HG03064 (cell line): ENCODE results near the gene KIFAP3.

Experiments
- ATAC-seq: cut with Tn5 transposase; IDR thresholded peaks from one replicate; pipeline ENCODE4 v1.9.1; 2021; ENCODE audit warnings: low read depth; ENCODE audit not compliant: unreplicated experiment

The KIFAP3 gene

DNA sequence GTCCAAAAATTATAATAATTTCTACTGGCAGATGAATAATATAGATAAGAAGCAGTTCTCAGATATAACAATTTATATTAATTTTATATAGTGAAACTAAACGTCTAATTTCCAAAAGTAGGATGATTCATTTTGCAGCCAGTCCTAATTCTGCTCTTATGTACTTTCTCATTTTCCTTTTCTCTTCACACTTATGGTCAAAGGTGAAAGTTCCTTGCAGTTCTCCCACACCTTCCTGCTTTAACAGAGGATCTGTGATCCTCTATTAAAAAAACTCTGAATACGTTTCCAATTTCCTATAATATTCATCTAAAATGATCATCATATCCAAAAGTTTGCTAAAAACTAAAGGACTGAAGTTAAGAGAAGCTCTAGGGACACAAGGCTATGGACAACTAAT is 78.5 kb downstream of the KIFAP3 start:
- ATAC-seq, result no peak

DNA sequence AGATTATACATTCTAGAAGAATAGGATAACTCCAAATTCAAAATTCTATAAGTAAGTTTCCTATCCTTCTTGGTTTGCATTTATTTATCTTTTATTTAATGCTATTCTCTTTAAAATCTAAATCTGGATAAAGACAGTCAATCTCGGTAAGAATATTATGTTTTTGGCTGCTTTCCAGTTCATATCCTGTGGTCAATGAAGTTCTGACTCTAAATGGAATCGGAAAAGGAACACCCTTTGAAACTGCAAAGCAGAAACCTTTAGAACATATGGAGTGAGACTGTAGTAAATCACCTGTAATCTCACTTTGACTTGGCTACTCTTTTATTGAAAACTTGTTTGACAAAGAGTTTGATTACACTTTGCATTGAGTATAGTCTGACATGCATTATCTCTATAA is 85.2 kb downstream of the KIFAP3 start:
- ATAC-seq, result no peak

DNA sequence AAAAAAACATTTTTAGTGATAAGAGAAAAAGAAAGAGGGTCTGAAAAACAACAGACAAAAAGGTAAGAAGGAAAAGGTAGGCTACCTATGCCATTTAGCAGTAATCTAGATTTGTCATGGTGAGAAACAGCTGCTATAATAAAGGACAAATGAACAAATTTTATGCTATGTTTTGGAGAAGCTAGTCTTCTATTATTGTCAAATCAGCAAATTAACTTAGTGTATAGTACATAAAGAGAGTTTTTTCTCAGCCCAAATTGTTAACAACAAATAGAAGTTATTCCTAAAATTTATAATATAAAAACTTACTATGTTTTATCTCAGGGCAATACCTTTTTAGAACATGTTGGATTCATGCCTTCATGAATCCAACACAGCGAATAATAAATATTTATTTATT is 88.7 kb downstream of the KIFAP3 start:
- ATAC-seq, result no peak

DNA sequence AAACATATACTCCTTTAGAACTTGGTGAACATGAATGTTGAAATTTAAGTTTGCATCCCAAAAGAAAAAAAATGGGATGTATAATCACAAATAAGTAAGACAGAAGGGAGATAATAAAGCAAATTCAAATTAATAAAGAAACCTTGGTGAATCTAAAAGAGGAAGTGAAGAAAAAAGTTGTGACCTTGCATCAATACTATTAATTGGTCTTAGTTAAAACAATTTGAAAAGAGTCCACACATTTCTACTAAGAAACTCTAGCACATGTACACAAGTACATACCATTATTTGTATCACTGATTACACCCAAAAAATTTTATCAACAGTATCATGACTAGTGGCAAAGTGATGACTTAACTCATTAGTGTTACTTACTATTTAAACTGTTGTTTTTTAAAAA is 100.4 kb downstream of the KIFAP3 start:
- no peak for ATAC-seq

DNA sequence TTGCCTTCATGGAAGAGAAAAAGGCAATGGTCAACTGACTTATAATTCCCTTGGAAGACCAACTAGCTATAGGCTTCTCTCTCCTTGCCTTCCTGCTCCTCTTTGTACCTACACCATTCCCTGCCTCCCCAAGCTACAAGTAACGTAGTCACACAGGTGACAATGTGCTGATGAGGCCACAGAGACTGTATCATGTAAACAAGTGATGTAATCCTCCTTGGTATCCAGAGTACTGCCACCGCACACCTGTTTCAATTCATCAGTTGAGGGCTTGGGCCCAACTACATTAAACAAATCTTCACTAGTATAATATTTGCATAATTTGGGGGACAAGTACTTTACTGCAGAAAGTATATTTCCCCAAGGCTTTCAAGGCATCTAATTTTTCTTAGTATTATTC is 104.4 kb downstream of the KIFAP3 start:
- no peak for ATAC-seq

DNA sequence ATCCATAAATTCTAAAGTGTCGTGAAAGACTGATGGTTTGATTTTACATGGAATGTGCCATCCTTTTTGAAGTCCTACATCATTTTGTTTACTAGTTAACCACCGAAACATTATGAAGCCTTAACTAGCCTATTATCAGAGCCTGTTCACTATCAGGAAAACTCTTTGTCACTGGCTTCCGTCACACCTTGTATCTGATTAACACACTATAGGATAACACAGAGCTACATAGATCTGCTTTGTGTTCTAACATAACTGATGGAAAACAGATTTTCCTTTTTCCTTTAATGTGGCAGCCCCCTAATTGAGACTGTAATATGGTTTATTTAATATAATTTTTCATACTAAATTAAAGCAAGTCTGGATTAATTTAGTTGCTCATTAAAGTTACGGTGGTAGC is 106.3 kb downstream of the KIFAP3 start:
- ATAC-seq, result no peak

DNA sequence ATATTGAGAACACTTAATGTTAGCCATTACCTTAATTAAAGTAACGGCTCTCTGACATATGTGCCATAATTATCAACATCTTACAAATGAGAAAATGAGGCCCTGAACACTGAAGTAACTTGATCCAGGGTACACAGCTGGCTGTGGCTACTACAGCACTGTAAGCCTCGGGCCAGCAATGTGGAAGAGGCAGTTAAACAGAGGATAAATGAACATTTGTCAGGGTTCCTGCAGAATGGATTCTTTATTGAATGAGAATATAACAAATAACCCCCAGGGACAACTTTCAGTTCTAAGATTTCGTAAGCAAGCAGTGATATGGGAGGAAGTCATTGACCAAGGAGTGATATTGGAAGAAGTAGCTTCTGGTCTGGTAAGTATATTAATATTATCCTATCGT is 110.3 kb downstream of the KIFAP3 start:
- ATAC-seq, result no peak

DNA sequence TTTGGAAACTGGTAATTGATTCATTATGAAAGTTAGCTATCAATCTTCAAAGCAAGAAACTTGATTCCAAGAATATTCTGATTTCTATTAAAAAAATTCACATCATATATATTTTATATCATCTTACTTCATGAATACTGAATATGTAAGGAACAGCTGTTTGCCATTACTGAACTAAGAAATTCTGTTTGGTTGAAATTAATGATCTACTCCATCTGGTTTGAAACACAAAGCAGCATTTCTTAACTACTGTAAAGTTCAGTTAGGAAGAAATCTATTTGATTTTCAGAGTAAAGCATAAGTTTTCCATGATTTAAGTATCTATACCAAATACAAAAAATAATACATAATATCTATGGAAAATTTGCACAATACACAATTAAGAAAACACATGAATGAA is 114.8 kb downstream of the KIFAP3 start:
- ATAC-seq, result no peak

DNA sequence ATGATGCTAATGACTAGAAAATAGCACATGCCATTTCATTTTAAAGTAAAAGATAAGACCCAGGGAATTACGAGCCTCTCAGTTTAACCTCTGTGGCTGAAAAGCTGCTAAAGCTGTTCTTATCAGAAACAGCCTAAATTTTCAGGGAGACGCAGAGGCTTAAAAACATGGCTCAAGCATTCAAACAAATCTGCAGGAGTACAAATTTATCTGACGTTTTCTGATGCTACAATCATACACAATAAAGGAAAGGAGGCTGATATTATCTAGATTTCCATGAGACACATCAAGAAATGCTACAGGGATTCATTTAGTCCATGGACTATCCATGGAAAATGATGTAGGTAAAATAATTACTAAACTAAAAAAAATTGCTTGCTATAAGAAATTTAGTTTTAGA is 115.5 kb downstream of the KIFAP3 start:
- ATAC-seq, result no peak

DNA sequence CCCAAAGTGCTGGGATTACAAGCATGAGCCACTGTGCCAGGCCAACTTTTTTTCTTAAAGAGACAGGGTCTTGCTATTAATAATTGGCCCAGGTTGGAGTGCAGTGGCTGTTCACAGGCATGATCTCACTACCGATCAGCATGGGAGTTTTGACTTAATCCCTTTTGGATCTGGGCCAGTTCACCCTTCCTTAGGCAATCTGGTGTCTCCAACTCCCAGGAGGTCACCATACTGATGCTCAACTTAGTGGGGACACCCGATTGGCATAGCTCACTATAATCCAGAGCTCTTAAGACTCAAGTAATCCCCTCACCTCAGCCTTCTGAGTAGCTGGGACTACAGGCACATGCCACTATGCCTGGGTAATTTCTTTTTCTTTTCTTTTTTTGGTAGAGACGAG is 116.6 kb downstream of the KIFAP3 start:
- ATAC-seq, result no peak

DNA sequence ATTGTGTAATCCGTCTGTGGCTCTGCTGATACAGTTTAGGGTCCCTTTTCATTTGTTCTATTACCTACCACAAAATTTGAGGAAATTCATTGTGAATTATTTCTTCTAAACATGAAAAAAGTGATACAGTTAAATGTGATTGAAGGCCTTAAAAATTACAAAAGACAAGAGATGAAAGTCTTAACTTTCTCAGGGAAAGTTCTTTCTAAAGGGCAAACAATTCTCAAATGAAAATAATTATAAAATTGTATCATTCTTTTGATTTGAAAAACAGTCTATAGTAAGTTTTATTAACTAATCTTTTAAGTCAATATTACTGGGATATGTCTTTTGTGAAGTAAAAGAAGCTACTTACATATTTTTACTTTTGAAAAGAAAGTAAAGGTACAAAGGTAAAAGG is 123.4 kb downstream of the KIFAP3 start:
- no peak for ATAC-seq

DNA sequence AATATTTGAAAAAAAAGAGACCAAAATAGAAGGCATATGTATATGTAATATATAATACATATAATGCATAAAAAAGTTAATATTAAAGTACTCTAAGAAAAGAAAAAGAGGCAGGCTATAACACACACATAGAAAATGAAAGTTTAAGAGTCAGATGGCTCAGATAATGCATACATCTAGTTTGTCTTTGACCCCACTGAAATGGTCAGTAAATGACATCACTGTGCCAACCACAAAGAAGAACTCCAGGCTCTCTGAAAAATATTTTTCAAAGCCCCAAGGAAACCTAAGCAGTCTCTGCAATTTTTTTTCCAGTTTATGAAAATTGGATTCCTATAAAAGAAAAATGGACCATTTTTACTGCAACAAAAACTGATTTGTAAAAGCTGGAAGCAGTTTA is 125.4 kb downstream of the KIFAP3 start:
- ATAC-seq, result no peak

DNA sequence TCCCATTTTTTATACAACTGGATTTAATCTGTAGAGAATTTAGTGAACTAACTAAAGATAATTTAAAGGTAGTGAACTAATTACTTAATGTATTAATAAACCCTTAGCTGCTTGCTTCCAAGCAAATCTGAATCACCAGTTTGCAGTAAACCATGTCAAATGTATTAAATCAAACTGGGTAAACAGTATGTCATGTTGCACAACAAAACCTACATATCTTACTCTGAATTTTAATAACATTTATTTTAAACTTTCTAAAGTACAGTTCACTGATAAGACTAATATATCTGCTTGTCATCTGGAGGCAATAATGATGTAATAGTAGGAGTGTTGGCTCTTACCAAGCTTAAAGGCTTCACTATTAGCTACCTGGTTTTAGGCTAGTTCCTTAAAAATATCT is 128.3 kb downstream of the KIFAP3 start:
- ATAC-seq, result no peak

DNA sequence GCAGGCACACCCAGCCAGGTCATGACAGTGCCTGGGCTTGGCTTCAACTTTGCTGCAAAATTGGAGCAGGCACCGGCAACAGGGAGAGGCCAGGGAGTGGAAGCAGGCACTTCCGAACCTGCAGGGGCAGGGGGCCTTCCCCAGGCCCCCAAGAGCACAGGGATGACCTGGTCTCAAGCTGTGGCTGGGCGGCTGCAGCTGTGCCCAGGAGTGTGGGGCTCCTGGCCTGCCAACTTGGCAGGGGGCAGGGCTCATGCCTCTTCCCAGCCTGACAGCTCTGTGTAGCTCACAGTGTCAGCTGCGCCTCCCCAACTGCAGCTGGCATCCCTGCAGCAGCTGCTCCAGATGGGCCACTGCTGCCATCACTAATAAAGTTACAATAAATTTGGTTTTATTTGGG is 129.3 kb downstream of the KIFAP3 start:
- ATAC-seq, result no peak

DNA sequence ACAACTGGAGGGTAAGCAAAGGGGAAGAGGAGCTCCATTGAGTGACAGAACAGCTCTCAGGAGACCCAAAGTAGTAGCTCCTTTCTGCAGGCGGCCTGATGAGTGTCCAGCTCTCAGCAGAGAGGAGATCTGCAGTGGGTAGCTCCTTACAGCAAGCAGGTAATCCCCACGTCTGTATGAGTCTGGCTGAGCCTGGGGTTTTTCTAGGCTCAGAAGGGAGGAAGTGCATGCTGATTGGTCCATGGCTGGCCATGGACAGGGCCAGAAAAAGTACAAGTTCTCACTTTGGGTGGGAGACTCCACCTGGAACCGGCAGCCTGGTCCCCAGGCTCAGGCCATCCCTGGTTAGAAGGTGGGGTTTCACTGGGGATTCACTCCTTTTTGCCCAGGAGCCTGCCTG is 129.9 kb downstream of the KIFAP3 start:
- no peak for ATAC-seq

DNA sequence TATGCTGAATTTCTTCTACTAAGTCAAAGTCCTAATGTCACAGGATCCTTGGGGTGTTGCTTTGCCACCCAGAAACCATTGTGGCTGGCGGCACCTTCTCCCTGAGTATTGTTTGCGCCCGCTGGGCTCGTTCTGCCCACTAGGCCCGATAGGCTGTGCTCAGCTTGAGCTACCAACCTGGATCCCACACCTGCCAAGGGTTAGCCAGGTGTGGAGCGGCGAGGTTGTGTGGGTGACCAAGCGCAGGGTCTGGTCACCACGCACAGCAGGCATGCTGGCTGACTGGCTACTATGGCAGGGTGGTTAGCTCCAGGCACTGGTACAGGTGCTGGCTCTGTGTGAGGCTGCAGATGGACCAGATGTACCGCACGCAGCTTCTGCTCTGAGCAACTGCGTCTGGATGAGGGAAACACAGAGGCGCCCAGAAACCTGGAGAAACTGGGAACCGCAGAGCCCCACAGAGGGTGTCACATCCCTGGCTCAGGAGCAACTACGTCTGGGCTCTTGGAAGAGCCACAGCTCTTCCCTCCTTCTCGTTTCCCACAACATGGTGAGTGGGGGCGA is 130.4 kb downstream of the KIFAP3 start:
- no peak for ATAC-seq

DNA sequence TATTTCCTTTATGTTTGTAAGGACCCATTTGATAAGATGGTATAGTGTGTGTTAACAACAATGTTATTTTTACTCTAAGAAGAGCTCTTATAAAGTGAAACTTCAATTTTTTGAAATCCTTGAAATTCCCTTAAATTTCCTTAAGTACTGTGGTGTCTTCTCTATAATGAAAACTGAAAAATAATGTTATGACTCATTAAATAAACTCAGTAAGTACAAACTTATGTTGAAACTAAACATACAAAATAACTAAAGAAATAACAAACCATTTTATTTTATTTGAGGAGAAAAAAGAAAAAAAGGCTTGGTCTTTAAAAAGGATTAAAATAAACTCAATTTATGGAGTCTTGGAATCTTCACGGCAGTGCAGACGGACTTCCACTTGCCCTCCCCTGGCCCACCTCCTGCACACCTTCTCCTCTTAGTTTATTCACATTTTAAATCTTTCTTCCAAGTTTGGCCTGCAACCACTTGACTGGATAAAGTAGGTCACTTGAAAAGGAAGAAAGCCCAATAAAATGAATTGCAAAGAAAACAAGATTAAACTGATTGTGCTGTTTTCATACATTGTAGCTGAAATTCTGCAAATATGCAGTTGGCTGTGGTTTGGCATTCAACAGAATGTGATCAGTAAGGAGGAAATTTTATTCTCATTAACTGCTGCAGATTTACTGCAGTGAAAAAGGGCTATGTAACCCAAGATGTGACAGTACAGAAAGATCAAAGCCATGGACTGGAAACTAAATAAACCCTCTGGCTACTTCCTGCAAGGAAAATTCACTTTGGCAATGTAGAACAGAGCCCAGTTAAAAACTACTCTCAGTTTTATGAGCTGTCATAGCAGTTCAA is 132.3 kb downstream of the KIFAP3 start:
- no peak for ATAC-seq

DNA sequence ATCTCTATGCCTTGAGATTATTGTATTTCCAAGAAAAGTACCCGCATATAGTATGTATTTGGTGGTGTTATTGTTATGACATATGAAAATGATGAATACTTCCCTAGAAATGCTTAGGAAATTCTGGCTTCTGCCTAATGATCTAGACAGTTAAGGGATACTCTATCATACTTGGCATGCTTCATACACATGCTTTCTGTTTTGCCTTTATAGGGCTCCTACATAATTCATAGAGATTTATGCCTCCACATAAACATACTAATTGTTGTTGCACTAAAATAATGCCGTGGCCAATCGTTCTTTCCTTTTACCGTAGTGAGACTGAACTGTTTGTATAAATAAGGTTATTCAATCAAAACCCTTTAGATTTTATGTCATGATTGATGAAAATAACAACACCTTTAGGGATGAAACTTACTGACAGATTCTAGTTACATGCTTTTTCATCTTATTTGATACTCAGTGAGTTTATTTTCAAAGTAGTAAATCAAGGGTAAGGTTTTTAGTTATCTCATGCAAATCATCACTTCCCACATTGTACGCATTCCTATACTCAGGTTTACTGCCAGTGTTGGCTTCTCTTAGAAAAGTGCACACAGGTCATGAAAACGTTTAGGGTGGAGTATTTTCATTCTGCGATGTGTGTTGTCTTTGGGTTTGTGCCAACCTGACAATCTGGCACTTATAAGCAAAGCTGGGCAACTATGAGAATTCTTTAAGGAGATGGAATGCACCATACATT is 140.3 kb downstream of the KIFAP3 start:
- no peak for ATAC-seq

DNA sequence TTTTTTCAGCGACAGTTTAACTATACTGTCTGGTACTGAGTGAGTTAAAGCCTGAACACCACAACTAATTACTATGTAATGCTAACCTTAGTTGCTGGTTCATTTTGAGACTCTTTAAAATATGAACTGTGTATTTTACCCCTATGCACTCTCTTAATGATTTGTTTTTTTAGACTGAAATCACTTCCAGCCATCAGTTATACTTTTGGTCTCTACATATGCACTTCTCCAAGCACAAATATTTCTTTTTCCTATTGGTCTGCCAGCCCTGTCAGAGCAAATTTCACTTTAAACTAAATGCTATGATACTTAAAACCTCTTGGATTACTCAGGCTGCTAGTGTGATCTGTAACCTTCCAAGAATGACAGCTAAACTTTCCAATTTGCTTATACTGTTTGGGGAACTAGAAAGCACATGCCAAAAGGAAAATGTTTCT is 142.7 kb downstream of the KIFAP3 start:
- ATAC-seq, result no peak

DNA sequence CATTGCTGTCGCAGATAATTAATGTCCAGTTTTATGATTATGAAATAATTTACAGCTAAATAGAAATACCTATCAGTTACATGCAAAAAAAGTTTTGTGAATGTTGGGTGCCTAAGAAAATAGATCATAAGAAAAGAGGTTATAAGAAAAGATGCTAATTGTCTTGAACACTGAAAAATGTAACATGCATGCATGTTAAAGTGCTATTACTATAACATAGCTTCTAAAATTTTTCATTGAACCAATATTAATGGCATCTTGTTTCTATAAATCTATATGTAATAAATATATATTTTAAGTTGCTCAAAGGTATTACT is 145.3 kb downstream of the KIFAP3 start:
- no peak for ATAC-seq

DNA sequence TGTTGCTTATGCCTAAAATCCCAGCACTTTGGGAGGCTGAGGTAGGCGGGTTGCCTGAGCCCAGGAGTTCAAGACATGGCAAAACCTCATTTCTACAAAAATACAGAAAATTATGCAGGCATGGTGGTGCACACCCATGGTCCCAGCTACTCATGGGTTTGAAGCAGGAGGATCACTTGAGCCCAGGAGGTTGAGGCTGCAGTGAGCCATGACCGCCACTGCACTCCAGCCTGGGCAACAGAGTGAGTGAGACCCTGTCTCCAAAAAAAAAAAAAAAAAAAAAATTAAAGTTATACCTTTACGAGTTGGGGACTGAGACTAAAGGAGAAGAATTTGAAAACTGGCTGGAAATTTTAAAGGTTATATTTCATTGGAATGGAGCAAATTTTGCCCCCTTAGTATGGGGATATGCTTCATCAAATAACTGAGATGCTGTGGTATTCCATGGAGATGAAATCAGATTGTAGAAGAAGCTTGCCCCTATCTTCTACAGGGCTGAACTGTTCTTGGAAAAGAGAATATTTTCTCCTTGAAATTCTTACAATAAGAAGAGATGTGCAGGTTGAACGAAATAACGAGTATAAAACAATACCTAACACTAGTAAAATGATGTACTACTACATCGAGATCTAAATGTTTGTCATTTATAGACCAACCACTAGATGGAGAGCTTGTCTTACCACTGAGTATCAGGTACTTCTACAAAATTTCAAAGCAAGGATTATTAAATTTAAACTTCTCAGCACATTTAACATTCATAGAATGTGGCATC is 145.9 kb downstream of the KIFAP3 start:
- ATAC-seq, result no peak
